DOHH2 (cell line): ENCODE results near the gene IFNAR1.

Experiments
- CTCF ChIP-seq: fragments of 200-600 bp; sonication (generic); IDR thresholded peaks from one replicate; pipeline ENCODE4 v1.5.1; 2014; ENCODE audit warnings: antibody characterized with exemption, mild to moderate bottlenecking, low read depth, low read length; ENCODE audit not compliant: poor library complexity, severe bottlenecking
- EZH2phosphoT487 ChIP-seq: fragments of 200-600 bp; sonication (generic); IDR thresholded peaks from 2 replicates; pipeline ENCODE4 v1.6.1; 2017; ENCODE audit warnings: borderline replicate concordance, mild to moderate bottlenecking, antibody characterized with exemption, low read length, moderate library complexity, mixed read lengths

- TF ChIP-seq CTCF (no peak), EZH2phosphoT487 (no peak)
Measured at GRCh38 chr21:33292724-33293123, 32.0 kb upstream of the IFNAR1 start.
